GM10847 (cell line): ENCODE results near the gene NOL9.

Experiments
- POLR2A ChIP-seq: IDR thresholded peaks from 2 replicates; pipeline ENCODE4 v1.6.1; 2011; ENCODE audit not compliant: insufficient read length; ENCODE audit errors: extremely low read depth

NOL9 gene

DNA sequence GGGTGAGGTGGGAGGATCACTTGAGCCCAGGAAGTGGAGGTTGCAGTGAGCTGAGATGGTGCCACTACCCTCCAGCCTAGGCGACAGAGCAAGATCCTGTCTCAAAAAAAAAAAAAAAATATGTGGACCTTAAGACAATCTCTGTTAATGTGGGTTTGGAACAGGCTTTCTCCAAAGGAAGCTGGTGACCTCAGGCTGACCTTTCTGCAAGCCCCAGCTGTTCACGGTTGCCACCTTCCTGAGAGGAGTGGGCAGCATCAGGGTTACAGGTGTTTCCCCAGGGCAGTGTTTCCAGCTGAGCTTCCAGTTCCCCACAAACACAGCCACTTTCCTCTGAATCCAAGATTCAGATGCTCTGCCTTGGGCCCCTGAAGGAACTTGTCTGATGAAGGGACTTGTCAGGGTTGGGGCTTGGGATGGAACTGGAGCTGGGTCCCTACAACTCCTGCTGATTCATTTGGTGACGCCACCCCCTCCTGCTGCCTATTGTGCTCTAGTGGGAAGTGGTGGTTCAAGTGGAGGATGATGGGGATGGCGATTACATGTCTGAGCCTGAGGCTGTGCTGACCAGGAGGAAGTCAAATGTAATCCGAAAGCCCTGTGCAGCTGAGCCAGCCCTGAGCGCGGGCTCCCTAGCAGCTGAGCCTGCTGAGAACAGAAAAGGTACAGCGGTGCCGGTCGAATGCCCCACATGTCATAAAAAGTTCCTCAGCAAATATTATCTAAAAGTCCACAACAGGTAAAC lies 27.4 kb upstream of the NOL9 start:
- no peak for TF ChIP-seq POLR2A

DNA sequence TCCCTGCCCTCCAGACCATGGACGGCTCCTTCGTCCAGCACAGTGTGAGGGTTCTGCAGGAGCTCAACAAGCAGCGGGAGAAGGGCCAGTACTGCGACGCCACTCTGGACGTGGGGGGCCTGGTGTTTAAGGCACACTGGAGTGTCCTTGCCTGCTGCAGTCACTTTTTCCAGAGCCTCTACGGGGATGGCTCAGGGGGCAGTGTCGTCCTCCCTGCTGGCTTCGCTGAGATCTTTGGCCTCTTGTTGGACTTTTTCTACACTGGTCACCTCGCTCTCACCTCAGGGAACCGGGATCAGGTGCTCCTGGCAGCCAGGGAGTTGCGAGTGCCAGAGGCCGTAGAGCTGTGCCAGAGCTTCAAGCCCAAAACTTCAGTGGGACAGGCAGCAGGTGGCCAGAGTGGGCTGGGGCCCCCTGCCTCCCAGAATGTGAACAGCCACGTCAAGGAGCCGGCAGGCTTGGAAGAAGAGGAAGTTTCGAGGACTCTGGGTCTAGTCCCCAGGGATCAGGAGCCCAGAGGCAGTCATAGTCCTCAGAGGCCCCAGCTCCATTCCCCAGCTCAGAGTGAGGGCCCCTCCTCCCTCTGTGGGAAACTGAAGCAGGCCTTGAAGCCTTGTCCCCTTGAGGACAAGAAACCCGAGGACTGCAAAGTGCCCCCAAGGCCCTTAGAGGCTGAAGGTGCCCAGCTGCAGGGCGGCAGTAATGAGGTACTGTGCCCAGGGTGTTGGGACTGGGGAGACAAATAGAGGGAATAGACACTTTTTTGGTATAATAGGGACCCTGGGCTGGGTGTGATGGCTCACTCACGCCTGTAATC lies 26.5 kb upstream of the NOL9 start:
- TF ChIP-seq POLR2A: no peak

DNA sequence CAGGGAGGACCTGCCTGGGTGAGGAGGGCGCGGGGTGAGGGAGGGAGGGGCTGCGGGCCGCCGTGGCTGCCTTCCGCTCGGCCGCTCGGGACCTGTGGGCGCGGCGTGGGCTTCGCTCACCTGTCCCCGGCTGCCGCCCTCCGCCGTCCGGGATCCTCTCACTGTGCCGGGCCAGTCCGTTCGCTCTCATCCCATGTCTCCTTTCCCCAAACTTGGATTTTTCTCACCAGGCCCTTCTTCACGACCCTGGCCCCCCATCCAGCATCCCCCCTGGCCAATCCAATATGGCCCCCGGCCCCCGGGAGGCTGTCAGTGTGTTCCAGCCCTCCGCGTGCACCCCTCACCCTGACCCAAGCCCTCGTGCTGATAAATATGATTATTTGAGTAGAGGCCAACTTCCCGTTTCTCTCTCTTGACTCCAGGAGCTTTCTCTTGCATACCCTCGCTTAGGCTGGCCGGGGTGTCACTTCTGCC lies 25.8 kb upstream of the NOL9 start:
- TF ChIP-seq POLR2A: no peak

DNA sequence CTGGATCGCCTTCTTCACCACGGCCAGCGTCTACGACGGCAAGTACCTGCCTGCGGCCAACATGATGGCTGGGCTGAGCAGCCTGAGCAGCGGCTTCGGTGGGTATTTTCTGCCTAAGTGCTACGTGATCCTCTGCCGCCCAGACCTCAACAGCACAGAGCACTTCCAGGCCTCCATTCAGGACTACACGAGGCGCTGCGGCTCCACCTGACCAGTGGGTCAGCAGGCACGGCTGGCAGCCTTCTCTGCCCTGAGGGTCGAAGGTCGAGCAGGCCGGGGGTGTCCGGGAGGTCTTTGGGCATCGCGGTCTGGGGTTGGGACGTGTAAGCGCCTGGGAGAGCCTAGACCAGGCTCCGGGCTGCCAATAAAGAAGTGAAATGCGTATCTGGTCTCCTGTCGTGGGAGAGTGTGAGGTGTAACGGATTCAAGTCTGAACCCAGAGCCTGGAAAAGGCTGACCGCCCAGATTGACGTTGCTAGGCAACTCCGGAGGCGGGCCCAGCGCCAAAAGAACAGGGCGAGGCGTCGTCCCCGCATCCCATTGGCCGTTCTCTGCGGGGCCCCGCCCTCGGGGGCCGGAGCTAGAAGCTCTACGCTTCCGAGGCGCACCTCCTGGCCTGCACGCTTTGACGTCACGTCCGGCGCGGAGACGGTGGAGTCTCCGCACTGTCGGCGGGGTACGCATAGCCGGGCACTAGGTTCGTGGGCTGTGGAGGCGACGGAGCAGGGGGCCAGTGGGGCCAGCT lies 25.2 kb upstream of the NOL9 start, which contains the start of gene ZBTB48:
TSS of gene ZBTB48 (plus strand) at position 621 of the 745 bp plus-strand sequence. CDS start 616 bp downstream, outside the sequence.
- TF ChIP-seq POLR2A: peak; percentile 97

DNA sequence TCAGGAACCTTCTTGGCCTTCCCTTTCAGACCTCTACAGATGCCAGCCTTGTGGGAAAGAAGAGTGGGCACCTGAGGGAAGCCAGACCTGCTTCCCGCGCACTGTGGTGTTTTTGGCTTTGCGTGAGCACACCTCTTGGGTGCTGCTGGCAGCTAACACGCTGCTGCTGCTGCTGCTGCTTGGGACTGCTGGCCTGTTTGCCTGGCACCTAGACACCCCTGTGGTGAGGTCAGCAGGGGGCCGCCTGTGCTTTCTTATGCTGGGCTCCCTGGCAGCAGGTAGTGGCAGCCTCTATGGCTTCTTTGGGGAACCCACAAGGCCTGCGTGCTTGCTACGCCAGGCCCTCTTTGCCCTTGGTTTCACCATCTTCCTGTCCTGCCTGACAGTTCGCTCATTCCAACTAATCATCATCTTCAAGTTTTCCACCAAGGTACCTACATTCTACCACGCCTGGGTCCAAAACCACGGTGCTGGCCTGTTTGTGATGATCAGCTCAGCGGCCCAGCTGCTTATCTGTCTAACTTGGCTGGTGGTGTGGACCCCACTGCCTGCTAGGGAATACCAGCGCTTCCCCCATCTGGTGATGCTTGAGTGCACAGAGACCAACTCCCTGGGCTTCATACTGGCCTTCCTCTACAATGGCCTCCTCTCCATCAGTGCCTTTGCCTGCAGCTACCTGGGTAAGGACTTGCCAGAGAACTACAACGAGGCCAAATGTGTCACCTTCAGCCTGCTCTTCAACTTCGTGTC lies 24.5 kb upstream of the NOL9 start:
- no peak for TF ChIP-seq POLR2A

DNA sequence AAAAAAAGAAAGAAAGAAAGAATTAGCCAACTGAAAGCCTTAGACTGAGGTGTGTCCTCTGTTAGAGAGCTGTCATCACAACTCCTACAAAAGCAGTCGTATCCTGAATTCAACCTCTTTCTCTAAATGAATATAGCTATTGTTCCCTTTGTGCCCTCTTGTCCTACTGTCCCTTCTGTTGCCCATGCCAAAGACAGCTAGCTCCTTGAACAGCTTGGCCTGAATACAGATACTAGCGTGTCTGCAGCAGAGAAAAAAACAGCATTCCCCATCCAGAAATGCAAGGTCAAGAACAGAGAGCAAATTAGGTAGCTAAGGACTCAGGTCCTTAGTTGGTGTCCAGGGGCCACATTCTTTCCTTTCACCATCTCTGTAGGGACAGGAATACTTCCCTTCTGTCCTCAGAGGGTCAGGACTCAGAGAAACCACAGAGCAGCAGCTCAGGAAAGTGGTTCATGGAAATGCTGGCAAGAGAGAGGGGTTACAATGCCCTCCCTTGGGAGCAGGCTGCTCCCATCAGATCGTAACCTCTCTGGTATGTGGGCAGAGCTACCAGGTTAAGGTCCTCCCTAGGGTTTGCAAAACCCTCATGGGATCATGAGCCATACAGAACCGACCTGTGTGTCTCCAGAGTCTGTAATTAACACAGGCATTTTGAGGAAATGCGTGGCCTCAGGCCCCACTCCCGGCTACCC lies 23.7 kb upstream of the NOL9 start:
- no peak for TF ChIP-seq POLR2A

DNA sequence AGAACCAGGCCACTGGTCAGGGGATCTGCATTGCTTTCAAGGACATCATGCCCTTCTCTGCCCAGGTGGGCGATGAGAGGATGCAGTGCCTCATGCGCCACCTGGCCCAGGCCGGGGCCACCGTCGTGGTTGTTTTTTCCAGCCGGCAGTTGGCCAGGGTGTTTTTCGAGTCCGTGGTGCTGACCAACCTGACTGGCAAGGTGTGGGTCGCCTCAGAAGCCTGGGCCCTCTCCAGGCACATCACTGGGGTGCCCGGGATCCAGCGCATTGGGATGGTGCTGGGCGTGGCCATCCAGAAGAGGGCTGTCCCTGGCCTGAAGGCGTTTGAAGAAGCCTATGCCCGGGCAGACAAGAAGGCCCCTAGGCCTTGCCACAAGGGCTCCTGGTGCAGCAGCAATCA lies 20.5 kb upstream of the NOL9 start:
- no peak for TF ChIP-seq POLR2A

DNA sequence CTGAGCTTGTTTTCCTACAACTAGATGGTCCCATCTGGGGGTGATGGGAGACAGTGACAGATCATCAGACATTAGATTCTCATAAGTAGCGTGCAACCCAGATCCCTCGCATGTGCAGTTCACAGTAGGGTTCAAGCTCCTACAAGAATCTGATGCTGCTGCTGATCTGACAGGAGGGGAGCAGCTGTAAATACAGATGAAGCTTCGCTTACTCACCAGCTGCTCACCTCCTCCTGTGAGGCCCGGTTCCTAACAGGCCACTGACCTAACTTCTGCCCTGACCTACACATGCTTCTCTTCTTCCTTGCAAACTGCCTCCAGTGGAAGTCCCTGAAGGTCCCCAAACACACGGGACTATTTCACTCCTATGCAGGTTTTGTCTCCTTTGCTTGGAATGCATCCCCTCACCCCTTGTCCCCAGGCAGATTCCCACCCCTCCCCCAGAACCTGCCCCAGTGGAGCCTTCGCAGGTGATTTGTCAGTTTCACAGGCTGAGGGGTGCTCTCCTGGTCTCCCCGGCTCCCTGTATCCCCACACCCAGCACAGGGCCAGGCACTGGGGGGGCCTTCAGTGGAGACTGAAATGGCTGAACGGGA lies 19.8 kb upstream of the NOL9 start:
- no peak for TF ChIP-seq POLR2A

DNA sequence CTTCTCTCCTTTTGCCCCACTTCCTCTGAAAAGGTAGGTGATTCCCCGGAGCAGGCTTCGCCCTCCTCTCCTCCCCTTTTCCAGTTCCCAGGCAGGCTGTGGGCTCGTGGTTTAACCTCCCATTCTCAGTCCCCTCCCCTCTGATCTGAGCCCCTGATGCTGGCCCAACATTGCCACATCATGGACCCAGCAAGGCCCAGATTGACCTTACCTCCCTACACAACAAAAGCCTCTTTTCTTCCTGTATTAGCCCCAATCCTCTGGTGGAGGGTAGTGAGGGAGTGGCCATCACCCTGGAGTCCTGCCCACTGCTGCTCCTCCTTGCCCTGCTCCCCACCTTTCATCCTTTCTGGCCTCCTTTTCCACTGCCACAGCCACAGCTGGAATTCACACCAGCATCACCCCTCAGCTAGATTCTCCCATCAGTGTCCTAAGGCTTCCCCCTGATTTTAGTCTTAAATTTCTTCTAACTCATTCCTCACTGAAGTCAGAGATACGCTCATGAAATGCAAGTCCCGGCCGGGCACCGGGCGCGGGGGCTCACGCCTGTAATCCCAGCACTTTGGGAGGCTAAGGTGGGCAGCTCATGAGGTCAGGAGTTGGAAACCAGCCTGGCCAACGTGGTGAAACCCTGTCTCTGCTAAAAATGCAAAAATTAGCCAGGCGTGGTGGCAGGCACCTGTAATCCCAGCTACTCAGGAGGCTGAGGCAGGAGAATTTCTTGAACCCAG lies 18.5 kb upstream of the NOL9 start:
- TF ChIP-seq POLR2A: no peak

DNA sequence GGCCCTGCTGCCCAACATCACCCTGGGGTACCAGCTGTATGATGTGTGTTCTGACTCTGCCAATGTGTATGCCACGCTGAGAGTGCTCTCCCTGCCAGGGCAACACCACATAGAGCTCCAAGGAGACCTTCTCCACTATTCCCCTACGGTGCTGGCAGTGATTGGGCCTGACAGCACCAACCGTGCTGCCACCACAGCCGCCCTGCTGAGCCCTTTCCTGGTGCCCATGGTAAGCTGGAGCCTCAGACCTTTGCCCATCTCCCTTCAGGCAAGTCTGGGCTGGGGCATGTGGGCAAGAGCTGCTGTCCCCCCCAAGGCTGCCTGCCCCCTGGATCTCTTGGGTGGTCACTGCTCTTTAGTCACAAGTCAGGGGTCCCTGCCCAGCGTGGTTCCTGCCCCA lies 16.7 kb upstream of the NOL9 start:
- no peak for TF ChIP-seq POLR2A

DNA sequence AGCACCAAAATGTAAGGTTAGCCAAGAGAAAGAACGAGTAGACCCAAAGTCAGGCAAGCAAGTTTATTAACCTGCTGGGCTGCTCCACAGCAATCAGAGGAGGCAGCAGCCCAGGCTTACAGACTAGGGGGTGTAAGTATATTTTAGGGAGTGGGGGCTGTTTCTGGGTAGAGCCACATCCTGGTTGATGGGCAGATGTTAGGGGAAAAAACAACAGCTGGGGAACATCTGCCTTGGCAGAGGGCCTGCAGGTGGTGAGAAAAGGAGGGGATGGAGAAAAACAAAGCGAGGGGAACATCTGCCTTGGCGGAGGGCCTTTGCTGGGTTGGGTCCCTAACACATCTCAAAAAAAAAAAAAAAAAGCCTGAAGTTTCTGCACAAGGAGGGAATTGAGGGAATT lies 15.8 kb upstream of the NOL9 start:
- no peak for TF ChIP-seq POLR2A

DNA sequence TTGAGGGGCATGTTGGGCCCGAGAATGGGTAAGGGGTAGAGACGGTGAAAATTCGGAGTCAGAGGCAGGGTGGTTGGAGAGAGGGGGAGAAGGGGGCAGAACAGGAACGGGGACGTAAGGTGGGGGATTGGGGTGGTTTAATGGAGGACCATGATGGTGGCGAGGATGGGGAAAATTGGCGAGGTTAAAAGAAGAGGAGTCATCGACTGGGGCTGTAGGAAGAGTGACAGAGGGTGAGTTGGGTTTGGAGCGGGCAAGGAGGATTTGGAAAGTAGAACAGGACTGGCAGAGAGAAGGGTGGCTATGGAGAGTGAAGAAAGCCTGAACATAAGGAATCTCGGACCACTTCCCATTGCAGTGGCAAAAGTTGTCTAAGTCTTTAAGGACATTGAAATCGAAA lies 14.7 kb upstream of the NOL9 start:
- no peak for TF ChIP-seq POLR2A

DNA sequence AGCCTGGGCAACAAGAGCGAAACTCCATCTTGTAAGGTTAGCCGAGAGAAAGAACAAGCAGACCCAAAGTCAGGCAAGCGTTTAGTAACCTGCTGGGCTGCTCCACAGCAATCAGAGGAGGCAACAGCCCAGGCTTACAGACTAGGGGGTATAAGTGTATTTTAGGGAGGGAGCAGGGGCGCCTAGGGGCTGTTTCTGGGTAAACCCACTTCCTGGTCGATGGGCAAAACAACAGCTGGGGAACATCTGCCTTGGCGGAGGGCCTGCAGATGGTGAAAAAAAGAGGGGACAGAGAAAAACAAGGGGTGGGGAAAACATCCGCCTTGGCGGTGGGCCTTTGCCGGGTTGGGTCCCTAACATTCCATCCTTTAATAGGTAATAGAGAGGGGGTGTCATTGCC lies 6.0 kb upstream of the NOL9 start:
- no peak for TF ChIP-seq POLR2A
